DMS79 treated with DMSO at 0.1 percent for 48 hours (cell line): ENCODE data around the gene TCF12.
A peak's percentile ranks its signal among the peaks of the same experiment; 100 is the strongest.

ENCODE experiments used
- DNase-seq: peaks from one replicate; lab custom pipeline; 2025; lab: John Stamatoyannopoulos, UW

TCF12 gene

GRCh38 chr15:57253082-57253481, 334.6 kb downstream of the TCF12 start:
- no peak for DNase-seq

- no peak for DNase-seq
These were observed 335.1 kb downstream of the TCF12 start for GRCh38 chr15:57253500-57253899.

DNA sequence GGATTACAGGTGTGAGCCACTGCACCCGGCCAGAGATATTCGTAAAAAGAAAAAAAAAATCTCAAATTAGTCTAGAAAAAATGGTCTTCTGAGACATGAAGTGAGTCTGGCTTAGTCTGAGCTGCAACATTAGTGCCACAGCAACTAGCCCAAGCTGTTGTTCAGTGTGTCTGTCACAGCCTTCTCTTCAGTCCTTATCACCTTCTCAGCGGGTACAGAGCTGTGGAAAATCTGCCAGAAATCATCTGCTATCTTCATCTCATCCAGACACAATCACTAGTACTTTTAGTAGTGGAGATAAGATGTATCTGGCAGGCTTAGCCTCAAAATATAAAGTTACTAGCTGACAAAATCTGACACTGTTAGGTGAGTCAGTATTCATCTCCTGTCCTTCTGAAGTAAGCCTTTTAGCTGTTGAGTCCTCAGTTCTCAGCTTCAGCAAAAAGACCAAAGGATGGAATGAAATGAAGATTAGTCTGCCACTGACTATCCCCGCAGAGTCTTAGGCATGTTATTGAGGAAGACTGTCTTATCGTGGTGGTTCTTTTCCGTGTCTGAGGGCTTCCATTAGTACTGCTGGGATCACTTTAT, 337.4 kb downstream of the TCF12 start:
- no peak for DNase-seq

DNA sequence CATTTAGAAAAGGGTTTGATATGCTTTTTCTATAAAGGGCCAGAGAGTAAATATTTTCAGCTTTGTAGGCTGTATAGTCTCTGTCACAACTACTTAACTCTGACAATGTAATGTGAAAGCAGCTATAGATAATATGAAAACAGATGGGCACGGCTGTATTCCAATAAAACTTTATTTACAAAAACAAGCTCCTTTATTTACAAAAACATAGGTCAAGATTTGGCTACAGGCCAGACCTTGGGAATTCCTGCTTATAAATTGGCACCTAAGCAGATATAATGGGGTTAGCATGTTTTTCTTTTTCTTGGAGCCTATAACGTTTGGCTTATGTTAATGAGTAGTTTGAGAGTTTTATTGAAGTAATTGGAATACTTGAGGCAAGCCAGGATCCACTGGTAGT, 338.5 kb downstream of the TCF12 start:
- no peak for DNase-seq

DNA sequence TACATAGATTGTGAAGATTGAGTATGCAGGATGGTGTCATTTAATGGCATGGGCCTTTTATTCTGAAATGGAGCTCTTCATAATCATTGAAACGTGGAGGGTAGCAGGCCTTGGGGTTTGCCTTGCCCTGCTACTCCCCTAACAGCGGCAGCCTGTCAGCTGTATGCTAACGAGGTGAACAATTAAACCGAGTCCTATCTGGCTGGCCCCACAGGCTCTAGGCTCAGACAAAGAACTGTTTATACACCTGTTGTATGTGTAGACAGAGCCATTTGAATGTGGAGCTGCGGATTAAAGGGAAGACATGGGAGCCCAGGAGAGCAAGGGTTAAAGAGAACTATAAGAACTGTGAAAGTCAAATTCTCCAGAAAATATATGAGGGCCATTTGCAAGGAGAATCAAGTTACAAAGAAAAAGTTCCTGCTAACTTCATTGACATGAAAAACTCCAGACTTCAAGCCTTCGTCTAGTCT, 341.2 kb downstream of the TCF12 start:
- peak; percentile 69 for DNase-seq

DNA sequence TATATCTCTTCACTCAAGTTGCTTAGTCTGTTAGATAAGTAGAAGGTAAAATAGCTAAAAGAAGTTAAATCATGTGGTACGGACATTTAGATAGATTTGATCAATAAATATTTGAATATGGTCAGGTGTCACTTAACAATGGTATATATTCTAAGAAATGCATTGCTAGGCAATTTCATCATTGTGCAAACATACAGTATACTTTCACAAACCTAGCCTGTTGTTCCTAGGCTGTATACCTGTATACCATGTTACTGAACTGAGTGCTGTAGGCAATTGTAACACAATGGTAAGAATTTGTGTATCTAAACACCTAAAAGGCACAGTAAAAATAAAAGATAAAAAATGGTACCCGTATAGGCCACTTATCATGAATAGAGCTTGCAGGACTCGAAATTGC, 345.1 kb downstream of the TCF12 start:
- DNase-seq: no peak

DNA sequence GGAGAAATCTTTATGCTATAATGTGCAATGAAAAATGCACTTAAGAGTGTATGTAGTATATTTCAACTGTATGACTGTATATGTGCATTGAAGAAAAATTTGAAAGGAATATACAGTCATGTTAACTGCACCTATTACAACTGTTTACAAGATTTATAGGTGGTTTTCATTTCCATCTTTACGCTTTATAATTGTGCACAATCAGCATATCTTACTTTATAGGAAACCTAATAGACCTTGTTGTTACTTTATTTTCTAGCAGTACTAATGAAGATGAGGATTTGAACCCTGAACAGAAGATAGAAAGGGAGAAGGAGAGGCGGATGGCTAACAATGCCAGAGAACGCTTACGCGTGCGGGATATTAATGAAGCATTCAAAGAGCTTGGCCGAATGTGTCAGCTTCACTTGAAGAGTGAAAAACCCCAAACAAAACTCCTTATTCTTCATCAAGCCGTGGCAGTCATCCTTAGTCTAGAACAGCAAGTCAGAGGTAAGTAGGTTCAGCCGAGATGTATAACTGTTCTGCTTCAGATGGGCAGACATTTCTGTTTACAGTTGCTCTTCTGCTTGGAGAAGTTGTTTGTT, 354.4 kb downstream of the TCF12 start:
- peak; percentile 57 for DNase-seq

GRCh38 chr15:57273402-57273801, 355.0 kb downstream of the TCF12 start:
- peak; percentile 58 for DNase-seq

- DNase-seq: no peak
These were observed 360.0 kb downstream of the TCF12 start for GRCh38 chr15:57278439-57278838.

- DNase-seq: no peak
These were observed 362.0 kb downstream of the TCF12 start for GRCh38 chr15:57280464-57280863.

DNA sequence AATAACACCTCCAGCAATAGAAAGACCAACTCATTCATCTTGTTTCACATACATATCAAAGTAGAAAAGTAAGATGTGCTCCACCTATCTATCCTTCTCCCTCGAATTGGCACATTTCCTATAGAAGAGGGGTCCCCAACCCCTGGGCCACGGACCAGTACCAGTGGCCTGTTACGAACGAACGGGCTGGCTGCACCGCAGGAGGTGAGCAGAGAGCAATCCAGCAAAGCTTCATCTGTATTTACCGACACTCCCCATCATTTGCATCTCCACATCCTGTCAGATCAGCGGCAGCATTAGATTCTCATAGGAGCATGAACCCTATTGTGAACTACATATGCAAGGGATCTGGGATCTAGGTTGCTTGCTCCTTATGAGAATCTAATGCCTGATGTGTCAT, 362.9 kb downstream of the TCF12 start:
- DNase-seq: no peak

DNA sequence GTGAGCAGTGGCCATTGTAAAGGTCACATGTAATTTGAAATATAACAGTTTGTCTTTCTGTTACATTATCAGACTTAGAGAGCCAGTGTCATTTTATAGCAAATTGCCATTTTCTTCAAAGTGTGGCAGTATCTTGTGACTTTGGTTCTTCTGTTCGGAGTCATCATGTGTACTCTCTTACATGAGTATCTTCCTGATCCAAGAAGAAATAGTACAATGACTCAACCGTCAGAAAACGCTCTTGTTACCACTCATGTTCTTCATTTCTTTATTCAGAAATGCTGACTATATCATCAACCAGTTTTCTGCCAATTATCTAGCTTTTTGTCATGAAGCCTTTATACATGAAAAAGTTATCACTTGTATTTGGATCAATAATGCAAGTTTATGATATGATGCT, 364.2 kb downstream of the TCF12 start:
- DNase-seq: no peak

DNA sequence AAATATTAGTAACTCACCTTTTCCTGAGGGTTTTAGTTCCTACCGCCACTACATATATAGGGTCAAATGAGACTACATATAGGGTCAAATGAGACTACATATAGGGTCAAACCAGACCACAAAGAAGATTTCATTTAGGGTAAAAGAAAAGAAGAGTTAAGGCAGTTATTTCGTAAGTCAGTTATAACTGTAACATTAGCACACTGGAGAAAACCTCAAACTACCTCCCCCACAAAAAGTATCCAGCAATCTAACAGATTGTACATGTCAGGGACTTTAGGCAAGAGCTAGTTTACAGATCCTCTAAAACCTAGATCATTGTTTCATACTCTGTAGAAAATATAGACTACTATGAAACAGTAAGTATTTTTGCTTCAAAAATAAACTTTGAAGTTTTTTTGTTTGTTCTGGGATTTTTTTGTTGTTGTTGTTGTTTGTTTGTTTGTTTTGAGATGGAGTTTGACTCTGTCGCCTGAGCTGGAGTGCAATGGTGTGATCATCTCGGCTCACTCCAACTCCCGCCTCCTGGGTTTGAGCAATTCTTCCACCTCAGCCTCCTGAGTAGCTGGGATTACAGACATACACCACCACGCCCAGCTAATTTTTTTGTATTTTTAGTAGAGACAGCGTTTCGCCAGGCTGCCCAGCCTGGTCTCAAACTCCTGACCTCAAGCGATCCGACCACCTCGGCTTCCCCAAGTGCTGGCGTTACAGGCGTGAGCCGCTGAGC, 365.5 kb downstream of the TCF12 start:
- no peak for DNase-seq

DNA sequence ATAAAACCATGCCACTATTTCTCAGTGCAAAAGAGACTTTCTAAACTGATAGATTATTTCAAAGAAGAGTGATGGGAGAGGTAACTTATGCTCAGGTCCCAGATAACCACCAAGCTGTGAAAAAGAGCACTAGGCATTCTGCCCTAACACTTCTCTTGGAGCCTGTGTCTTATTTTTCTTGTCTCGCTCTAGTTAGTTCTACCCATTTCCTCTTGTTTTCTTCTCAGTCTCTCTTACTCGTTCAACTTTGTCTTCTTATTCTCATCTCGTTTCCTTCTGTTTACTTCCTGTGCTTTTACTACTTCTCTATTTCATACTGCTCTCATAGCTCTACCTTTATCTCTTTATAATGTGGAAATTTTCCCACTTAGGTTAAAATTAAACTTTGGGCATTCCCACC, 366.1 kb downstream of the TCF12 start:
- no peak for DNase-seq

- DNase-seq: no peak
These were observed 366.9 kb downstream of the TCF12 start for GRCh38 chr15:57285386-57285785.

DNA sequence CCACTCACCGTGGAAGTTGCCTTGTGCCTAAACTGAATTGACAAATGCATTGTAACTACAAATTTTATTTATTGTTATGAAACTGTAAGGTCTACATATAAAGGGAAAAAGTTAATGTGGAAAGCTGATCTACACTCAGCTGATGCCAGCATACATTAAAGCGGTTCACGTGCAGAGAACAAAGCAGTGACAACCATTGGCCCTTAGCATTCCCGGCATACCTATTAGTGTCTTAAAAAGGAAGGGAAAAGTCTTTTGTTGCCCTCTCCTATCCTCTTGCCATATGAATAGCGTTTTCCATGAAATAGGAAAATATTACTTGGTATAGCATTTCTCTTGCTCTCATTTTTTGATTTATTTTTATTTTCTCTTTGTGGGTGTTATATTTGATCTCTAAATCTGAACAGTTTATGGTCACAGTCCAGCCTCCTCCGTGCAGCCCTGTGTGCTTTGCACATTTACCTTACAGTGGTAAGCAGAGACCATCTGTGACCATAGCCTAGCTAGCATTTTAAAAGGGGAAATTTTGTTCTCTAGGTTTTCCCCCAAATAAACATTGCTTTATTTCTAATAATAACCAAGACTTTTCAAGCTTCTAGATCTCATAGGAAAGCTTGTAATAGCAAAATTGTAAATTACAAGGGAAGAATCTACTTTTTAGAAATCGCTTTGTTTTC, 368.1 kb downstream of the TCF12 start:
- no peak for DNase-seq

DNA sequence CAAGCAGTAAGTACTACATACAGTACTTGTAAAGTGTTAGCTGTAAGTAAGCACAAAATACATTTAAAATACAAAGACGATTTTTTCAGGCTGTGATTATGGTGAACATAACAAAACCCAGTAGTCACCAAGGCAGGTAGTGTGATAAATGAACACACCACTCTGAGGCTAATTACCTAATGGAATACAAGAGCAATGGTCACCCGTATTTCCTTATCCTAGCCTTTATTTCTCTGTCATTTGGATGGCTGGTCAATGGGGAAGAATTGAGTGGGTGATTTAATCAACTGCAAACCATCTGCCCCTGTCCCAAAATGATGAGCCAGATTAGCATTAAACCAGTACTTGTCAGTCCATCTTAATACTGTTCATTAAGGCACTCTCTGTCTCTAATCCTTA, 368.7 kb downstream of the TCF12 start:
- no peak for DNase-seq

DNA sequence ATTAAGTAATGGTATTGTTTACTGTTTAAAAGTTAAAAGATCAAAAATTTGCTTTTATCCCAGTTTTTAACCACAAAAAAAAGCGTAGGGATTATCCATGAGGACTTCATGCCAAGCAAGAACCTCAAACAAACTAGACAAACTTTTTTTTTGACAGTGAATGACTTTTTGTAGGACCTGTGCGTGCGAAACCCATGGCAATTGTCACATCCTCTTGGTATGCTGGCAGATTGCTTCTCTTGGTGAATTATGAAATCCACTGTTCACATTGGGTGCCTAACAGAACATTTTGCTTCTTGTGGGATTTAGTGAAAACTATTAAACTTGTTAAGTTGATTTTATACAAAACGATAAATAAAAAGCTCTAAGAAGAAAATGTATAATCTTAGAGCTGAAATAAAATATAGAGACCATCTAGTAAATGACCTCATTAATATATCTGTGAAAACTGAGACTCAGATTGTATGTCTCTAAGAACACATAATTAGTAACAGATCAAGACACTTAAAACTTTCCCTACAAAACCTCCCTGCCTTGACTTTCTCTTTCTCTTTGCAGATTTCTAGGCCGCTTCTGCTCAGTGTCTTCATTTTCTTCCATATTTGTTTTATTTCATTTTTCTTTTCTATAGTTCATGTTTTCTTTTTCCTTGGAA, 370.6 kb downstream of the TCF12 start:
- no peak for DNase-seq

DNA sequence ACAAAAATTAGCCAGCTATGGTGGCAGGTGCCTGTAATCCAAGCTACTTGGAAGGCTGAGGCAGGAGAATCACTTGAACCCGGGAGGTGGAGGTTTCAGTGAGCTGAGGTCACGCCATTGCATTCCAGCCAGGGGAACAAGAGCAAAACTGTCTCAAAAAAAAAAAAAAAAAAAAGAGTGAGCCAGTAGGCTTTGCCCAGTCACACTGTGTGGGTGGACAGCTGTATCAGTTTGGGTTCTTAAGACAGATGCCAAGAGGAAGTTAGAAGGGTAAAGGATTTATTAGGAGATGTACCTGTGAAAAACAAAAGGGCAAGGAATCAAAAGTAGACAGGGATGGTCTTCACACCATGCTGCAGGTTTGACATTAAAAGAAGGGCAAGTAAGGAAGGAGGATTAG, 371.7 kb downstream of the TCF12 start:
- DNase-seq: no peak

GRCh38 chr15:57290826-57291225, 372.4 kb downstream of the TCF12 start:
- DNase-seq: no peak

DNA sequence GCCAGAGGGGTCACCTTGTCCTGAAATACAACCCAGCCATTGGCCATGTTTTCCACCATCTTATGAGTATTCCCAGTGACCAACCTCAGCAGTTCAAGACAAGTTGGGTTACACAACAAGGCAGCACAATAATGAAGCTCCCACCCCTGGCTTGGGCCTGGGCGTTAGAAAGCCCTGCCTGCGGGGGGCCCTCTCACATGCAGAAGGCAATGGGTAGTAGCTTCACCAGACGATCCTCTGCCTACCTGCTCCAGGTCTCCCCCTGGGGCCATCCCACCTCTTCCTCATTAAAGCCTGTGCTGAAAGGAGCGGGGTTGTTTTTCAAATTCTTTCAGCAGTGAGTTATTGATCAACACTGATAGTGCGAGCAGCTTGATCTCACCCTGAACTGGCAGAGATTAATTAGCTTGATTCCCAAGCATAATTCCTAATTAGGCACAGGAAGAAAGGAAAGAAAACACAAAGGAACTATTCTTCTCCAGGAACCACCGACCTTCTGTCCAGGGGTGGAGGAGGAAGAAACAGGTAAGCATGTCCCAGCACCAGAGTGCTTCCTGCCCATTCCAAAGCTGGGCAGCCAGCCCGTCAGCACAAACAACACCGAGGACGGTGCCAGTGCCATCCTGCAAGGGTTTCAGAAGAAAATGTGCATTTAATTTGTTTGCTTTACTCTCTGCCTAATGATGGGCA, 378.2 kb downstream of the TCF12 start:
- no peak for DNase-seq

DNA sequence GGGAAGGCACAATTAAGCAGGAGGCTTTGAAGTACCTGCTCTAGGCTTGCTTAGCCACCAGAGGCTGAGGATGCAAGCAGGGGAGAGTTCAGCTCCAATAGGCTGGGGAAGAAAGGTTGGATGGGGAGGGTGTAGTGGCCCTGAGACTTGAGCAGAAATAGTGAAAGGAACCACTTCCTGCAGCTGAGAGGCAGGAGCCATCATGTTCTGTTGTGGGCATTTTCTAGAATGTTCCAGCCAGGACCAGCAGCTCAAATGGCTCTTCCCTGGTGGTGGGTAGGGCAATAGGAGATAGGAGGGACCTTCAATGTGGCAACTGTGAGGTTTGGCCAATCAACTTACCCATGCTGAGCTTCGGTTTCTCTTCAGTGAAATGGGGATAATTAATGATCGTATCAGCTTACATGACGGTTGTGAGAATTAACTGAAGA, 378.7 kb downstream of the TCF12 start:
- peak; percentile 81 for DNase-seq
